Breast epithelium (tissue), 4 donors: ENCODE results near the gene PTDSS2. TPM values are rescaled to one million over a fixed set of nuclear protein-coding genes. Genes with fewer than 3 reads are reported as not detected.

Experiments used
- DNase-seq, 2 donors: peaks; one replicate each; pipeline ENCODE4 v3.0.0-alpha.2; 2019; ENCODE audit warnings: low spot score in 2 of 2
- H3K27ac ChIP-seq, 2 donors: fragments of 200-600 bp; sonication (generic) in 1 of 2; one replicate each; pipeline ENCODE4 v1.5.1; 2016 to 2019; ENCODE audit warnings: mild to moderate bottlenecking in 1 of 2
- H3K27me3 ChIP-seq, 2 donors: fragments of 200-600 bp; sonication (generic) in 1 of 2; one replicate each; pipeline versions ENCODE4 v1.5.1 to v1.6.0; 2017 to 2019; ENCODE audit warnings: control low read depth in 1 of 2, mild to moderate bottlenecking in 1 of 2
- H3K36me3 ChIP-seq: fragments of 200-600 bp; one replicate; pipeline ENCODE4 v1.5.1; 2019
- H3K4me1 ChIP-seq, 2 donors: fragments of 200-600 bp; sonication (generic); one replicate each; pipeline ENCODE4 v1.5.1; 2016 to 2019; ENCODE audit warnings: control low read depth in 1 of 2
- H3K4me3 ChIP-seq, 3 donors: fragments of 200-600 bp; sonication (generic); 1 replicate in 2 of 3; 2 replicates in 1 of 3; pipeline ENCODE4 v1.5.1; 2016 to 2019; ENCODE audit warnings: mild to moderate bottlenecking in 3 of 3, moderate library complexity in 2 of 3
- H3K9me3 ChIP-seq, 2 donors: fragments of 200-600 bp; sonication (generic) in 1 of 2; one replicate each; pipeline ENCODE4 v1.5.1; 2016 to 2019; ENCODE audit warnings: control low read depth in 1 of 2
- POLR2A ChIP-seq: fragments of 450-650 bp; IDR thresholded peaks from one replicate; pipeline ENCODE4 v1.6.1; 2016; ENCODE audit warnings: antibody characterized with exemption, mild to moderate bottlenecking, moderate library complexity
- POLR2AphosphoS5 ChIP-seq, 3 donors: sonication (generic); formaldehyde crosslinking; IDR thresholded peaks; one replicate each; pipeline ENCODE4 v1.6.1; 2017; ENCODE audit warnings: antibody characterized with exemption in 3 of 3
- intact Hi-C: fragments of 100-400 bp; cut with DNase I; formaldehyde crosslinking; loops from one replicate; pipeline ENCODE4 v1.15.1; 2023; ENCODE audit warnings: low total_unique reads
- total RNA-seq, 3 donors: library from RNA; depleted of rRNA; stranded (reverse); fragments of >200 nt; gene quantifications; one replicate each; pipeline ENCODE4 v1.1.0, GENCODE V29; 2016
- TF ChIP-seq, protein P1 (sequence below), 3 donors: fragments of 450-650 bp; IDR thresholded peaks; one replicate each; pipeline ENCODE4 v1.5.1; 2016 to 2017; ENCODE audit warnings: antibody characterized with exemption in 3 of 3, mild to moderate bottlenecking in 3 of 3, moderate library complexity in 3 of 3

The PTDSS2 gene
- total RNA-seq, 3 donors from 2014 or later = 23.8 to 53.7 (median 33.1) TPM

DNA sequence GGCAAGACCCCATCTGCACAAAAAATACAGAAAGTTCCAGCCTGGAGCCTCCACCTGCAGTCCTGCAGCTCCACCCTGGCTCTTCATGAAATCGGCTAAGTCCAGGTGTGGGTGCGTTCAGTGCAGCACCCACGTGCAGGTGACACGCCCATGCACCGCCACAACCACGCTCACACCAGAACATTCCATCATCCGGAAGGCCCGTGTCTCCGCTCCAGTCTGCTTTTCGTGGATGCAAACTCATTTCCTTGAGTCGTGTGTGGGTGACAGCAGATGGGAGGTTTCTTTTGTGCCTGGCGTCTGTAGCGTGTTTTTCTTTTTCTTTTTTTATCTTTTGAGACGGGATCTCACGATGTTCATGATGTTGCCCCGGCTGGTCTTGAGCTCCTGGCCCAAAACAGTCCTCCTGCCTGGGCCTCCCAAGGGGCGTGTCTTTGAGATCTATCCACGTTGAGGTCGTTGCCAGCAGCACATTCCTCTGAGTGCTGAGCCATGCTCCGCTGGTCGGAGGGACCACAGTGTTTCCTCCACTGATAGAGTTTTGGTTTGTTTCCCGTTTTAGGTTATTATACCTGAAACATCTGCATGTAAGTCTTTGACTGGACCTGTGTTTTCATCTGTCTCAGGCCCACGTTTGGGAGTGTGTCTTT is 7.2 kb downstream of the PTDSS2 start:
- TF ChIP-seq, protein P1, sequence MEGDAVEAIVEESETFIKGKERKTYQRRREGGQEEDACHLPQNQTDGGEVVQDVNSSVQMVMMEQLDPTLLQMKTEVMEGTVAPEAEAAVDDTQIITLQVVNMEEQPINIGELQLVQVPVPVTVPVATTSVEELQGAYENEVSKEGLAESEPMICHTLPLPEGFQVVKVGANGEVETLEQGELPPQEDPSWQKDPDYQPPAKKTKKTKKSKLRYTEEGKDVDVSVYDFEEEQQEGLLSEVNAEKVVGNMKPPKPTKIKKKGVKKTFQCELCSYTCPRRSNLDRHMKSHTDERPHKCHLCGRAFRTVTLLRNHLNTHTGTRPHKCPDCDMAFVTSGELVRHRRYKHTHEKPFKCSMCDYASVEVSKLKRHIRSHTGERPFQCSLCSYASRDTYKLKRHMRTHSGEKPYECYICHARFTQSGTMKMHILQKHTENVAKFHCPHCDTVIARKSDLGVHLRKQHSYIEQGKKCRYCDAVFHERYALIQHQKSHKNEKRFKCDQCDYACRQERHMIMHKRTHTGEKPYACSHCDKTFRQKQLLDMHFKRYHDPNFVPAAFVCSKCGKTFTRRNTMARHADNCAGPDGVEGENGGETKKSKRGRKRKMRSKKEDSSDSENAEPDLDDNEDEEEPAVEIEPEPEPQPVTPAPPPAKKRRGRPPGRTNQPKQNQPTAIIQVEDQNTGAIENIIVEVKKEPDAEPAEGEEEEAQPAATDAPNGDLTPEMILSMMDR (IDR thresholded peaks at IDR 0.05) = no peak
- no peak for TF ChIP-seq POLR2AphosphoS5 (IDR thresholded peaks at IDR 0.05)
- TF ChIP-seq POLR2A = no peak
- no peaks in the 10 kb centered on the region for H3K27me3 ChIP-seq
- no peak for DNase-seq
- H3K27ac ChIP-seq = no peak overlapping the region
- intact Hi-C loops = loop anchor here (10.0 kb wide), 1 partner anchor 152 kb away; the partner anchor contains the start of gene IFITM2
- no peaks in the 10 kb centered on the region for H3K9me3 ChIP-seq
- H3K4me1 ChIP-seq = no peaks in the 10 kb centered on the region
- no peak overlapping the region for H3K4me3 ChIP-seq
- no peaks in the 10 kb centered on the region for H3K36me3 ChIP-seq

DNA sequence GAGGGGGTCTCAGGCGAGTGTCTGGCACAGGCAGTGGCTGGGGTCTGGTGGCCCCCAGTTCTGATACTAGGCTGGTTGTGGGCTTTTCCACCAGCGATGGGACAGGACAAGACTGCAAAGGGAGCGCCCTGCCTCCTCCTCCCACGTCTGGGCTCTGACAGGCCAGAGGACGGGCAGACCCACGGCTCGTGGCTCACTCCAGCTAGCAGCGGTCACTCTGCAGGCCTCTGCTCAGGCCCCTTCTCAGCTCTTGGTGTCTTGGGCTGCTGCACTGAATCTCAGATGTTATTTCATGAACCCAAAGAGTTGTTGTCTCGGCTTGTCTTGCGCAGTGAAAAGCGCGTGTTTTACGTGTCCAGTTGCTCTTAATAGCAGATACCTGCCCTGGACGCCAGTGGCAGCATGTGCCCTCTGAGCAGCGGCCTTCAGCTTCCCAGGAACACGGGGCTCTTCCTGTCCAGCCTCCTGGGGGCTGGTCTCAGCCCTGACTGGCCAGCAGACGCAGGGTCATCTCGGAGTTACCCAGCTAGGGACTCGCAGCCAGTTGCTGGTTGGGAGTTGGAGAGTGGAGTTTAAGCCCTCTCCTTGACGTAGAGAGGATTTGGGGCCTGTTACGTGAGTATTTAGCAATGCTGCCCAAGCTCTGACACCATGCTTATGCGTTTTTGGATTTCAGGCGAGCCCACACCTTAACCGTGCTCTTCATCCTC is 9.6 kb downstream of the PTDSS2 start:
- no peak for DNase-seq
- no peaks in the 10 kb centered on the region for H3K4me1 ChIP-seq
- no peak overlapping the region for H3K27ac ChIP-seq
- no peaks in the 10 kb centered on the region for H3K27me3 ChIP-seq
- H3K4me3 ChIP-seq = no peak overlapping the region
- H3K36me3 ChIP-seq = no peaks in the 10 kb centered on the region
- TF ChIP-seq POLR2AphosphoS5 (IDR thresholded peaks at IDR 0.05) (no peak), POLR2A (no peak)
- TF ChIP-seq, protein P1 (IDR thresholded peaks at IDR 0.05) = no peak
- H3K9me3 ChIP-seq = no peaks in the 10 kb centered on the region
- intact Hi-C loops = loop anchor here (10.0 kb wide), 1 partner anchor 155 kb away; the partner anchor contains the start of gene IFITM2

DNA sequence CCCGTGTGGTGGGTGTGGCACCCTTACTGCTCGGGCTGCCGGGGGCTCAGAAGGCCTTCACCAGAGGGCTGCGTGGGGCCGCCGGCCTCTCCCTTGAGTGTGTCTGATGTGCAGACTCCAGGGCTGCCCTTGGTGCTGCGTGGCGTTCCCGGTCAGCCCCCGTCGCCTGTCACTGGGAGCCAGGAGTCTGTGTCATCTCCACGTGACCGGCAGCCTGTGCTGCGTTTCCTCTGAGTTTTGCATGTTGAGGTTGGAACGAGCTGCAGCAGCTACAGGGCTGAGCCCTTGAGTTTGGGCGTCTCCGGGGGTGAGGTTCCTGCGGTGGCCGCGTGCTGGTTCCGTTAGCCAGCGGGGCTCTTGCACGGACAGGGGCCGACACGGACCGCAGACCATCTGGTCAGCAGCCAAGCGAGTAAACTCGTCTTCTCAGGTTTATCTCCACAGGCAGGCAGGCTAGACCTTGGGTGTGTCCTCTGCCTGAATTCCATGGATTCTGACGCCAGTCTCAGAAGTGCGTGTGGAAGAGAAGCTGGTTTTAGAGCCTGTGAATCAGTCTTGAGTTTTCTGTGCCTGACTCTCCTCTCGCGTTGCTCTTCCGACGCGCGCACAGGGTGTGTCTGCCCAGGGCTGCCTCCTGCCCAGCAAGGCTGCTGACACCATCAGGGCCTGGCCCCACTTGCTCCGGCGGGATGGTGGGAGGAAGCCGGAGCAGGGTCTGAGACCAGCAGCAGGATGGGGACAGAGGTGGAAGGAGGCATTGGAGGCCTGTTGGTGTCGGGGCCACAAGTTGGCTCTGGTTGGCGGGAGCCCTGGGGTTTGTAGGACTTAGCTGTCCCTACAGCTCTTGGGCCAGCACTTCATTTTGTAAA is 10.5 kb downstream of the PTDSS2 start:
- Histone ChIP-seq H3K27me3 (no peaks in the 10 kb centered on the region), H3K9me3 (no peaks in the 10 kb centered on the region), H3K36me3 (no peaks in the 10 kb centered on the region), H3K4me3 (no peak overlapping the region), H3K4me1 (no peaks in the 10 kb centered on the region), H3K27ac (no peak overlapping the region)
- intact Hi-C loops = no loop called here
- DNase-seq = no peak
- TF ChIP-seq, protein P1 (IDR thresholded peaks at IDR 0.05) = no peak
- TF ChIP-seq POLR2AphosphoS5 (IDR thresholded peaks at IDR 0.05) (no peak), POLR2A (no peak)

DNA sequence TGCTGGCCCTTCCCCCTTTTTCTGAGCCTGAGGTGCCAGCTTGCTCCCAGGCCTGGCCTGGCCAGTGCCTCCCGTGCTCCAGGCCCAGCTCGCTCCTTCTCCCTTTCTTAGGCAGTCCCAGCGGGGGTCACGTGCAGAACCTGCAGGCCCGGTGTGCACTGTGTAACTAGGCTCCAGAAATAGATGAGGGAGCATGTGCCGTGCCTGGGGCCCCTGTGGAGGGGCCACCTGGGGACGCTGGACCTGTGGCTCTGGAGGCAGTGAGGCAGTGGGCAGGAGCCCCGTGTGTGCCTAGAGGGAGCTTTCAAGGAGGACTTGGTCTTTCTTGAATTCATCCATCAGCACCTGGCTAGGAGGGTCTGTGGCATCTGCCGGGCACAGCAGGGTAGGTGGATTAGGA is 11.5 kb downstream of the PTDSS2 start:
- TF ChIP-seq, protein P1 (IDR thresholded peaks at IDR 0.05) = no peak
- TF ChIP-seq POLR2A = no peak
- no peak for TF ChIP-seq POLR2AphosphoS5 (IDR thresholded peaks at IDR 0.05)
- no peaks in the 10 kb centered on the region for H3K4me1 ChIP-seq
- H3K4me3 ChIP-seq = no peak overlapping the region
- H3K36me3 ChIP-seq = no peaks in the 10 kb centered on the region
- intact Hi-C loops = no loop called here
- H3K27me3 ChIP-seq = no peaks in the 10 kb centered on the region
- no peak overlapping the region for H3K27ac ChIP-seq
- no peaks in the 10 kb centered on the region for H3K9me3 ChIP-seq
- no peak for DNase-seq
